Thyroid gland (tissue), 4 donors: ENCODE measurements around the gene PLEKHM2. TPM values are rescaled to one million over a fixed set of nuclear protein-coding genes. Genes with fewer than 3 reads are reported as not detected.

Experiments used
- DNase-seq, 2 donors: peaks; one replicate each; pipeline ENCODE4 v3.0.0-alpha.2; 2019
- H3K27ac ChIP-seq, 3 donors: fragments of 200-600 bp; sonication (generic); 1 replicate in 2 of 3; 2 replicates in 1 of 3; pipeline ENCODE4 v1.5.1; 2016 to 2019; ENCODE audit warnings: mild to moderate bottlenecking in 1 of 3, moderate library complexity in 1 of 3
- H3K27me3 ChIP-seq: fragments of 200-600 bp; sonication (generic); one replicate; pipeline ENCODE4 v1.5.1; 2019
- H3K36me3 ChIP-seq, 2 donors: fragments of 200-600 bp; sonication (generic); one replicate each; pipeline ENCODE4 v1.5.1; 2016 to 2019
- H3K4me1 ChIP-seq, 2 donors: fragments of 200-600 bp; sonication (generic); one replicate each; pipeline ENCODE4 v1.5.1; 2017 to 2019
- H3K4me3 ChIP-seq, 3 donors: fragments of 200-600 bp; sonication (generic); replicated peaks in 1 of 3; 1 replicate in 2 of 3; 2 replicates in 1 of 3; pipeline ENCODE4 v1.5.1; 2016; ENCODE audit warnings: mild to moderate bottlenecking in 1 of 3
- H3K9me3 ChIP-seq: fragments of 200-600 bp; sonication (generic); one replicate; pipeline ENCODE4 v1.5.1; 2017
- CTCF ChIP-seq, 6 experiments: fragments of 200-600 bp in 3 of 6; fragments of 450-650 bp in 3 of 6; sonication (generic) in 3 of 6; IDR thresholded peaks; one replicate each; pipeline ENCODE4 v1.5.1; 2016 to 2019; ENCODE audit warnings: antibody characterized with exemption in 6 of 6, mild to moderate bottlenecking in 2 of 6, inconsistent platforms in 1 of 6, moderate library complexity in 1 of 6
- POLR2A ChIP-seq, 2 donors: fragments of 450-650 bp; IDR thresholded peaks; one replicate each; pipeline ENCODE4 v1.6.1; 2017; ENCODE audit warnings: antibody characterized with exemption in 2 of 2, mild to moderate bottlenecking in 2 of 2, moderate library complexity in 1 of 2
- WGBS, 2 donors: methylation state at CpG; one replicate each; pipeline ENCODE4 v1.1.5; 2017; 5-methylcytosine and 5-hydroxymethylcytosine counted together
- intact Hi-C: fragments of 100-400 bp; cut with DNase I; formaldehyde crosslinking; loops from one replicate; pipeline ENCODE4 v1.15.1; 2023
- total RNA-seq, 4 donors: library from RNA; depleted of rRNA; stranded (reverse); fragments of >200 nt; gene quantifications; one replicate each; pipeline ENCODE4 v1.2.3, GENCODE V29; 2016

The PLEKHM2 gene
- total RNA-seq, 4 donors from 2014 or later = 38.3 to 48.4 (median 39.4) TPM

GRCh38 chr1:15730936-15731335 lies 46.8 kb downstream of the PLEKHM2 start:
- WGBS, 2 donors = 97% methylated on average over 7 of the region's 16 CpGs; no CpG with 5 or more reads in 1 of the 2 donors
- no peaks in the 10 kb centered on the region for H3K27me3 ChIP-seq
- H3K36me3 ChIP-seq = peaks cover 58 to 73% of the 10 kb centered on the region in 2 donors

DNA sequence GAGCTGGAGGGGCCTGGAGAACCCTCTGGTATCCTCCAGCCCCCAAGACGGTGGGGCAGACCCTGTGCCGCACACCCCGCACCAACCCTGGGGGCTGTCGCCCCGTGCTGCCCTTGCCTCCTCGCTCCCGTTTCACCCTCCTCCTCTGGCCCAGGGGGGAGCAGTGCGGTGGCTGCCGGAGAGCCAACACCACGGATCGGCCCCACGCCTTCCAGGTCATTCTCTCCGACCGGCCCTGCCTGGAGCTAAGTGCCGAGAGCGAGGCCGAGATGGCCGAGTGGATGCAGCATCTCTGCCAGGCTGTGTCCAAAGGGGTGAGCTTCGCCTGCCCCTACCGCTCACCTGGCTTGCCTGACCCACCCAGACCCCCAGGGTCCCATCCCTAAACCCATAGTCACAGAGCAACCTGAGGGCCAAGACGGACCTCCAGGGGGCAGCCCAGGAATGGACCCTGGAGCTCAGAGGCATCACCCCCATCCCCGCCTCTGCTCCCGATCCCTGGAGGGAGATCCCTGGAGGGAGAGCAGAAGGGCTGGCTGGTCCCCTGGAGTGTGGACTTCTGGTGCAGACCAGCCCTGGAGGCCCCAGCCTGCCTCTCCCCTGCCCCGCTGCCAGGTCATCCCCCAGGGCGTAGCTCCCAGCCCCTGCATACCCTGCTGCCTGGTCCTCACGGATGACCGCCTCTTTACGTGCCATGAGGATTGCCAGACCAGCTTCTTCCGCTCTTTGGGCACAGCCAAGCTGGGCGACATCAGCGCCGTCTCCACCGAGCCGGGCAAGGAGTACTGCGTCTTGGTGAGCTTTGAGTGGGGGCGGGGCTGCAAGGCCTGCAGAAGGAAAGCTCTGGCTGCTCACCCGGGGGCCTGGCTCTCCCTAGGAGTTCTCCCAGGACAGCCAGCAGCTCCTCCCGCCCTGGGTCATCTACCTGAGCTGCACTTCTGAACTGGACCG lies 47.9 kb downstream of the PLEKHM2 start:
- Histone ChIP-seq H3K36me3 (peaks cover 47 to 63% of the 10 kb centered on the region in 2 donors), H3K4me1 (peaks cover 28 to 51% of the 10 kb centered on the region in 2 donors), H3K9me3 (no peaks in the 10 kb centered on the region), H3K27ac (peak overlapping the region; percentile 58 to 72 (median 65)), H3K27me3 (no peaks in the 10 kb centered on the region), H3K4me3 (no peak overlapping the region)
- peak; percentile 92 to 93 for DNase-seq
- TF ChIP-seq POLR2A (IDR thresholded peaks at IDR 0.05) (no peak), CTCF (IDR thresholded peaks at IDR 0.05) (no peak)
- intact Hi-C loops = no loop called here
- 85 to 91% methylated on average over 26 of the region's 39 CpGs for WGBS, 2 donors

More at GRCh38 chr1:15730936-15731335, 46.8 kb downstream of the PLEKHM2 start:
- Histone ChIP-seq H3K9me3 (no peaks in the 10 kb centered on the region), H3K27ac (peak overlapping the region in 1 of 3 donors; percentile 10), H3K4me3 (no peak overlapping the region), H3K4me1 (peaks cover 19 to 40% of the 10 kb centered on the region in 2 donors)
- no peak for TF ChIP-seq POLR2A (IDR thresholded peaks at IDR 0.05)
- no peak for TF ChIP-seq CTCF (IDR thresholded peaks at IDR 0.05)
- intact Hi-C loops = no loop called here
- DNase-seq = no peak

- TF ChIP-seq POLR2A (IDR thresholded peaks at IDR 0.05) (no peak), CTCF (IDR thresholded peaks at IDR 0.05) (no peak)
- Histone ChIP-seq H3K9me3 (no peaks in the 10 kb centered on the region), H3K4me3 (no peak overlapping the region), H3K36me3 (peaks cover 40 to 57% of the 10 kb centered on the region in 2 donors), H3K4me1 (peaks cover 28 to 57% of the 10 kb centered on the region in 2 donors), H3K27me3 (no peaks in the 10 kb centered on the region), H3K27ac (peak overlapping the region; percentile 58 to 72 (median 65))
- DNase-seq = peak; percentile 49 to 63
- no CpG with 5 or more reads among the region's 7 CpGs for WGBS, 2 donors
- intact Hi-C loops = no loop called here
Observed at GRCh38 chr1:15732686-15733081, 48.6 kb downstream of the PLEKHM2 start.

GRCh38 chr1:15733218-15733725 lies 49.2 kb downstream of the PLEKHM2 start:
- Histone ChIP-seq H3K36me3 (peaks cover 34 to 51% of the 10 kb centered on the region in 2 donors), H3K27ac (peak overlapping the region in 2 of 3 donors; percentile 65 to 72), H3K4me3 (no peak overlapping the region), H3K27me3 (no peaks in the 10 kb centered on the region), H3K4me1 (peaks cover 28 to 62% of the 10 kb centered on the region in 2 donors), H3K9me3 (no peaks in the 10 kb centered on the region)
- peak in 1 of 2 donors; percentile 33 for DNase-seq
- no peak for TF ChIP-seq CTCF (IDR thresholded peaks at IDR 0.05)
- TF ChIP-seq POLR2A (IDR thresholded peaks at IDR 0.05) = no peak
- intact Hi-C loops = no loop called here
- WGBS, 2 donors = 78 to 85% methylated on average over 9 to 10 of the region's 11 CpGs
